GM23338 (cell line): Measurements from ENCODE around the gene TRAM2. TPM values are rescaled to one million over a fixed set of nuclear protein-coding genes. Genes with fewer than 3 reads are reported as not detected.

ENCODE experiments used
- ATAC-seq: fragments of 200-7000 bp; cut with Tn5 transposase; 3 replicates; pipeline ENCODE4 v1.9.1; 2020
- DNase-seq: peaks from one replicate; pipeline ENCODE4 v3.0.0-alpha.2; 2015; ENCODE audit warnings: low spot score
- H2AFZ ChIP-seq: fragments of 200-600 bp; sonication (generic); 2 replicates; pipeline ENCODE4 v1.8.0; 2016; ENCODE audit warnings: antibody characterized with exemption, mild to moderate bottlenecking, moderate library complexity
- H3F3A ChIP-seq: fragments of 200-600 bp; sonication (generic); replicated peaks from 2 replicates; pipeline ENCODE4 v1.8.0; 2017; ENCODE audit warnings: antibody characterized with exemption, mixed run types, low read depth
- H3K27ac ChIP-seq: fragments of 200-600 bp; sonication (generic); 2 replicates; pipeline ENCODE4 v1.6.1; 2016; ENCODE audit warnings: low read depth
- H3K27me3 ChIP-seq: fragments of 200-600 bp; sonication (generic); 2 replicates; pipeline ENCODE4 v1.8.0; 2016; ENCODE audit warnings: mild to moderate bottlenecking, mixed run types, moderate library complexity; ENCODE audit not compliant: insufficient read depth
- H3K36me3 ChIP-seq: fragments of 200-600 bp; sonication (generic); 2 replicates; pipeline ENCODE4 v1.8.0; 2016; ENCODE audit warnings: mild to moderate bottlenecking; ENCODE audit not compliant: insufficient read depth
- H3K4me1 ChIP-seq: fragments of 200-600 bp; sonication (generic); 2 replicates; pipeline ENCODE4 v1.8.0; 2016; ENCODE audit warnings: mild to moderate bottlenecking, moderate library complexity; ENCODE audit not compliant: insufficient read depth
- H3K4me2 ChIP-seq: fragments of 200-600 bp; sonication (generic); 2 replicates; pipeline ENCODE4 v1.7.1; 2017; ENCODE audit warnings: mixed run types
- H3K4me3 ChIP-seq: fragments of 200-600 bp; sonication (generic); 2 replicates; pipeline ENCODE4 v1.6.1; 2016; ENCODE audit warnings: mixed run types
- H3K79me2 ChIP-seq: fragments of 200-600 bp; sonication (generic); replicated peaks from 2 replicates; pipeline ENCODE4 v1.8.0; 2017; ENCODE audit warnings: mild to moderate bottlenecking; ENCODE audit not compliant: insufficient read depth
- H3K9me2 ChIP-seq: fragments of 200-600 bp; sonication (generic); 2 replicates; pipeline ENCODE4 v1.8.0; 2017; ENCODE audit not compliant: insufficient read depth
- H4K20me1 ChIP-seq: fragments of 200-600 bp; sonication (generic); replicated peaks from 2 replicates; pipeline ENCODE4 v1.8.0; 2017; ENCODE audit warnings: mild to moderate bottlenecking; ENCODE audit not compliant: insufficient read depth
- H3K27ac Mint-ChIP-seq: 2 replicates; pipeline ENCODE4 v1.8.0; 2020; ENCODE audit warnings: inconsistent platforms, mild to moderate bottlenecking, moderate library complexity, mixed read lengths
- H3K27me3 Mint-ChIP-seq: 3 replicates; pipeline ENCODE4 v1.8.0; 2022; ENCODE audit warnings: low read depth, mild to moderate bottlenecking, moderate library complexity, mixed read lengths, inconsistent platforms; ENCODE audit not compliant: insufficient read depth, poor library complexity
- H3K36me3 Mint-ChIP-seq: 3 replicates; pipeline ENCODE4 v1.8.0; 2021; ENCODE audit warnings: low read depth, mild to moderate bottlenecking, inconsistent platforms, moderate library complexity, mixed read lengths
- H3K4me1 Mint-ChIP-seq: 3 replicates; pipeline ENCODE4 v1.8.0; 2020; ENCODE audit warnings: mild to moderate bottlenecking, inconsistent platforms, mixed read lengths
- H3K4me3 Mint-ChIP-seq: 3 replicates; pipeline ENCODE4 v1.8.0; 2021; ENCODE audit warnings: moderate library complexity, mild to moderate bottlenecking, inconsistent platforms, mixed read lengths
- H3K9me3 Mint-ChIP-seq: 3 replicates; pipeline ENCODE4 v1.8.0; 2020; ENCODE audit warnings: moderate library complexity, mild to moderate bottlenecking, inconsistent platforms, mixed read lengths
- CREB1 ChIP-seq: fragments of 250-450 bp; sonication (Bioruptor Pico); IDR thresholded peaks from 2 replicates; pipeline ENCODE4 v1.5.0; 2020; ENCODE audit warnings: low read depth, mild to moderate bottlenecking, moderate library complexity
- CTCF ChIP-seq, 2 experiments: fragments of 200-600 bp in 1 of 2; sonication (generic) in 1 of 2; conservative IDR thresholded peaks; 2 replicates each; pipeline versions ENCODE4 v1.5.1 to v1.6.1; 2016 to 2017; ENCODE audit warnings: antibody characterized with exemption in 2 of 2, low read depth in 2 of 2, mild to moderate bottlenecking in 2 of 2, moderate library complexity in 1 of 2
- EZH2 ChIP-seq: fragments of 200-600 bp; sonication (generic); IDR thresholded peaks from one replicate; pipeline ENCODE4 v1.8.0; 2017; ENCODE audit warnings: antibody characterized with exemption, mild to moderate bottlenecking, low read depth; ENCODE audit not compliant: unreplicated experiment
- EZH2phosphoT487 ChIP-seq: fragments of 200-600 bp; sonication (generic); IDR thresholded peaks from one replicate; pipeline ENCODE4 v1.8.1; 2018; ENCODE audit warnings: antibody characterized with exemption; ENCODE audit not compliant: unreplicated experiment
- JUNB ChIP-seq: IDR thresholded peaks from one replicate; pipeline ENCODE4 v1.6.1; 2016; ENCODE audit warnings: antibody characterized with exemption; ENCODE audit not compliant: unreplicated experiment
- NANOG ChIP-seq: IDR thresholded peaks from 2 replicates; pipeline ENCODE4 v1.6.1; 2016; ENCODE audit warnings: antibody characterized with exemption, borderline replicate concordance
- POLR2AphosphoS5 ChIP-seq: IDR thresholded peaks from 2 replicates; pipeline ENCODE4 v1.6.1; 2016; ENCODE audit warnings: antibody characterized with exemption, low read depth
- REST ChIP-seq: IDR thresholded peaks from one replicate; pipeline ENCODE4 v1.6.1; 2018; ENCODE audit warnings: antibody characterized with exemption; ENCODE audit not compliant: unreplicated experiment
- STAT1 ChIP-seq: IDR thresholded peaks from one replicate; pipeline ENCODE4 v1.6.1; 2016; ENCODE audit warnings: antibody characterized with exemption; ENCODE audit not compliant: unreplicated experiment
- ZNF114 ChIP-seq: fragments of 250-450 bp; sonication (Bioruptor Pico); IDR thresholded peaks from 2 replicates; pipeline ENCODE4 v1.5.0; 2020; ENCODE audit warnings: mild to moderate bottlenecking, moderate library complexity
- ZNF331 ChIP-seq: fragments of 250-450 bp; sonication (Bioruptor Pico); IDR thresholded peaks from 2 replicates; pipeline ENCODE4 v1.5.0; 2020; ENCODE audit warnings: low read depth, mild to moderate bottlenecking, moderate library complexity
- polyA plus RNA-seq: library from polyadenylated mRNA; unstranded; fragments of >200 nt; fragmentation: Nextera tagmentation; extraction: Ambion mirVana; gene quantifications from 2 replicates; pipeline ENCODE4 v1.2.1, GENCODE V29; 2016
- total RNA-seq: library from RNA; depleted of rRNA; stranded (reverse); fragments of >200 nt; shearing (Covaris generic); gene quantifications from 2 replicates; pipeline ENCODE4 v1.2.3, GENCODE V29; 2014
- TF ChIP-seq, protein P1 (sequence below): fragments of 250-450 bp; sonication (Bioruptor Pico); IDR thresholded peaks from 2 replicates; pipeline ENCODE4 v1.5.0; 2020; ENCODE audit warnings: mild to moderate bottlenecking, moderate library complexity
- TF ChIP-seq, protein P2 (sequence below): IDR thresholded peaks from 2 replicates; pipeline ENCODE4 v1.6.1; 2016; ENCODE audit warnings: antibody characterized with exemption

TRAM2 gene
- total and polyA plus RNA-seq, 2 experiments from 2014 or later, result 4.0 to 14.0 TPM

DNA sequence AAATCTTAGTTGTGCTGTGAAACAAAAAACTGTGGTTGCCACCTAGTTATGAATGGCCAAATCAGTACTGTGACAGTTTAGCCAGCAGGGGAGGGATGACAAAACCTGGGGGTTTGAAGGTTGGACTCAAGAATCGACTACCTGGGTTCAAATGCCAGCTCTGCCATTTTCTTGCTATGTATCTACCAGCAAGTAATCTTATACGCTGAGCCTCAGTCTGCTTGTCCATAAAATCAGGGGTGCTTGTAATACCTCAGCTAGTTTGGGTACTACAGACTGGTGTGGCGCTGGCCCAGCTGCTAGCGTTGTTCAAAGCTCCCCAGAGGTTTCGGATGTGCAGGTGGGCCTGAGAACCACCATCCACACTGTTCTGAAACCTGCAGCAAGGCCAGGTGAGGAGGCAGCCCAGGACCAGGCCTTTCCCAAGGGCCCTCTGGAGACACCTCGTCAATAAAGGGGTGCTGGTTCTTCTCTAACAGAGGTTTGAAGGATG, 40.4 kb downstream of the TRAM2 start:
- peaks cover 2% of the 10 kb centered on the region for H3K27me3 Mint-ChIP-seq
- H3K9me2 ChIP-seq, result peaks cover 2% of the 10 kb centered on the region; the same call in 1 of the 2 replicates
- TF ChIP-seq ZNF331 (CRISPR knock-in tag) (no peak), REST (no peak), STAT1 (no peak), JUNB (no peak), ZNF114 (no peak), POLR2AphosphoS5 (no peak), CREB1 (CRISPR knock-in tag) (no peak), CTCF (conservative IDR thresholded peaks at IDR 0.05; ENCODE audit: low read depth in 2 of 2) (no peak), EZH2 (no peak), NANOG (no peak), EZH2phosphoT487 (no peak)
- TF ChIP-seq, protein P1, sequence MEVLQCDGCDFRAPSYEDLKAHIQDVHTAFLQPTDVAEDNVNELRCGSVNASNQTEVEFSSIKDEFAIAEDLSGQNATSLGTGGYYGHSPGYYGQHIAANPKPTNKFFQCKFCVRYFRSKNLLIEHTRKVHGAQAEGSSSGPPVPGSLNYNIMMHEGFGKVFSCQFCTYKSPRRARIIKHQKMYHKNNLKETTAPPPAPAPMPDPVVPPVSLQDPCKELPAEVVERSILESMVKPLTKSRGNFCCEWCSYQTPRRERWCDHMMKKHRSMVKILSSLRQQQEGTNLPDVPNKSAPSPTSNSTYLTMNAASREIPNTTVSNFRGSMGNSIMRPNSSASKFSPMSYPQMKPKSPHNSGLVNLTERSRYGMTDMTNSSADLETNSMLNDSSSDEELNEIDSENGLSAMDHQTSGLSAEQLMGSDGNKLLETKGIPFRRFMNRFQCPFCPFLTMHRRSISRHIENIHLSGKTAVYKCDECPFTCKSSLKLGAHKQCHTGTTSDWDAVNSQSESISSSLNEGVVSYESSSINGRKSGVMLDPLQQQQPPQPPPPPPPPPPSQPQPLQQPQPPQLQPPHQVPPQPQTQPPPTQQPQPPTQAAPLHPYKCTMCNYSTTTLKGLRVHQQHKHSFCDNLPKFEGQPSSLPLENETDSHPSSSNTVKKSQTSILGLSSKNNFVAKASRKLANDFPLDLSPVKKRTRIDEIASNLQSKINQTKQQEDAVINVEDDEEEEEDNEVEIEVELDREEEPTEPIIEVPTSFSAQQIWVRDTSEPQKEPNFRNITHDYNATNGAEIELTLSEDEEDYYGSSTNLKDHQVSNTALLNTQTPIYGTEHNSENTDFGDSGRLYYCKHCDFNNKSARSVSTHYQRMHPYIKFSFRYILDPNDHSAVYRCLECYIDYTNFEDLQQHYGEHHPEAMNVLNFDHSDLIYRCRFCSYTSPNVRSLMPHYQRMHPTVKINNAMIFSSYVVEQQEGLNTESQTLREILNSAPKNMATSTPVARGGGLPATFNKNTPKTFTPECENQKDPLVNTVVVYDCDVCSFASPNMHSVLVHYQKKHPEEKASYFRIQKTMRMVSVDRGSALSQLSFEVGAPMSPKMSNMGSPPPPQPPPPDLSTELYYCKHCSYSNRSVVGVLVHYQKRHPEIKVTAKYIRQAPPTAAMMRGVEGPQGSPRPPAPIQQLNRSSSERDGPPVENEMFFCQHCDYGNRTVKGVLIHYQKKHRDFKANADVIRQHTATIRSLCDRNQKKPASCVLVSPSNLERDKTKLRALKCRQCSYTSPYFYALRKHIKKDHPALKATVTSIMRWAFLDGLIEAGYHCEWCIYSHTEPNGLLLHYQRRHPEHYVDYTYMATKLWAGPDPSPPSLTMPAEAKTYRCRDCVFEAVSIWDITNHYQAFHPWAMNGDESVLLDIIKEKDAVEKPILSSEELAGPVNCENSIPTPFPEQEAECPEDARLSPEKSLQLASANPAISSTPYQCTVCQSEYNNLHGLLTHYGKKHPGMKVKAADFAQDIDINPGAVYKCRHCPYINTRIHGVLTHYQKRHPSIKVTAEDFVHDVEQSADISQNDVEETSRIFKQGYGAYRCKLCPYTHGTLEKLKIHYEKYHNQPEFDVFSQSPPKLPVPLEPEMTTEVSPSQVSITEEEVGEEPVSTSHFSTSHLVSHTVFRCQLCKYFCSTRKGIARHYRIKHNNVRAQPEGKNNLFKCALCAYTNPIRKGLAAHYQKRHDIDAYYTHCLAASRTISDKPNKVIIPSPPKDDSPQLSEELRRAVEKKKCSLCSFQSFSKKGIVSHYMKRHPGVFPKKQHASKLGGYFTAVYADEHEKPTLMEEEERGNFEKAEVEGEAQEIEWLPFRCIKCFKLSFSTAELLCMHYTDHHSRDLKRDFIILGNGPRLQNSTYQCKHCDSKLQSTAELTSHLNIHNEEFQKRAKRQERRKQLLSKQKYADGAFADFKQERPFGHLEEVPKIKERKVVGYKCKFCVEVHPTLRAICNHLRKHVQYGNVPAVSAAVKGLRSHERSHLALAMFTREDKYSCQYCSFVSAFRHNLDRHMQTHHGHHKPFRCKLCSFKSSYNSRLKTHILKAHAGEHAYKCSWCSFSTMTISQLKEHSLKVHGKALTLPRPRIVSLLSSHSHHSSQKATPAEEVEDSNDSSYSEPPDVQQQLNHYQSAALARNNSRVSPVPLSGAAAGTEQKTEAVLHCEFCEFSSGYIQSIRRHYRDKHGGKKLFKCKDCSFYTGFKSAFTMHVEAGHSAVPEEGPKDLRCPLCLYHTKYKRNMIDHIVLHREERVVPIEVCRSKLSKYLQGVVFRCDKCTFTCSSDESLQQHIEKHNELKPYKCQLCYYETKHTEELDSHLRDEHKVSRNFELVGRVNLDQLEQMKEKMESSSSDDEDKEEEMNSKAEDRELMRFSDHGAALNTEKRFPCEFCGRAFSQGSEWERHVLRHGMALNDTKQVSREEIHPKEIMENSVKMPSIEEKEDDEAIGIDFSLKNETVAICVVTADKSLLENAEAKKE (CRISPR knock-in tag), result no peak
- TF ChIP-seq, protein P2, sequence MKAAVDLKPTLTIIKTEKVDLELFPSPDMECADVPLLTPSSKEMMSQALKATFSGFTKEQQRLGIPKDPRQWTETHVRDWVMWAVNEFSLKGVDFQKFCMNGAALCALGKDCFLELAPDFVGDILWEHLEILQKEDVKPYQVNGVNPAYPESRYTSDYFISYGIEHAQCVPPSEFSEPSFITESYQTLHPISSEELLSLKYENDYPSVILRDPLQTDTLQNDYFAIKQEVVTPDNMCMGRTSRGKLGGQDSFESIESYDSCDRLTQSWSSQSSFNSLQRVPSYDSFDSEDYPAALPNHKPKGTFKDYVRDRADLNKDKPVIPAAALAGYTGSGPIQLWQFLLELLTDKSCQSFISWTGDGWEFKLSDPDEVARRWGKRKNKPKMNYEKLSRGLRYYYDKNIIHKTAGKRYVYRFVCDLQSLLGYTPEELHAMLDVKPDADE, result no peak
- no peaks in the 10 kb centered on the region for H3K36me3 ChIP-seq
- no peaks in the 10 kb centered on the region for H3F3A ChIP-seq
- H3K27me3 ChIP-seq, result no peaks in the 10 kb centered on the region
- H3K4me3 Mint-ChIP-seq, result no peak overlapping the region
- peaks cover 3% of the 10 kb centered on the region; the same call in 1 of the 2 replicates for H4K20me1 ChIP-seq
- DNase-seq (no peak), ATAC-seq (no peak)
- H3K4me2 ChIP-seq, result peak overlapping the region; percentile 42; the same call in 1 of the 2 replicates
- H3K27ac ChIP-seq, result no peak overlapping the region
- H3K36me3 Mint-ChIP-seq, result 0 out of 3 replicates have a peak, but pooled peaks cover 4% of the 10 kb centered on the region
- no peaks in the 10 kb centered on the region; the same call in 2 of the 3 replicates for H3K9me3 Mint-ChIP-seq
- H3K27ac Mint-ChIP-seq, result no peak overlapping the region; the same call in 1 of the 2 replicates
- peaks cover 39% of the 10 kb centered on the region for H3K4me1 Mint-ChIP-seq
- peaks cover 15% of the 10 kb centered on the region for H3K79me2 ChIP-seq
- H3K4me3 ChIP-seq, result no peak overlapping the region
- no peak overlapping the region for H2AFZ ChIP-seq
- peaks cover 23% of the 10 kb centered on the region for H3K4me1 ChIP-seq
